H1 (cell line): ENCODE data around the gene LRP1. TPM values are rescaled to one million over a fixed set of nuclear protein-coding genes. Genes with fewer than 3 reads are reported as not detected.
A peak's percentile ranks its signal among the peaks of the same experiment; 100 is the strongest.

Experiments used
- CTCF ChIA-PET: fragments of 300-600 bp; sonication (Branson Sonifier 250); formaldehyde crosslinking; loops from one replicate; lab custom pipeline; 2021; ENCODE audit not compliant: partially characterized antibody; lab: Charles Lee
- POLR2A ChIA-PET: fragments of 300-600 bp; sonication (Branson Sonifier 250); formaldehyde crosslinking; loops from one replicate; lab custom pipeline; 2021; ENCODE audit warnings: inconsistent platforms; ENCODE audit not compliant: partially characterized antibody; lab: Charles Lee
- DNase-seq, 2 experiments: peaks; one replicate each; pipeline versions ENCODE4 v3.0.0 to v3.0.0-alpha.2; 2010 to 2022; ENCODE audit warnings: low spot score in 2 of 2, low read depth in 1 of 2, mixed read lengths in 1 of 2
- FAIRE-seq: peaks from 2 replicates; lab custom pipeline; 2011; peaks lifted over from hg19 to GRCh38; lab: Jason Lieb, UNC
- H2AFZ ChIP-seq: 2 replicates; pipeline ENCODE4 v1.8.1; 2012; ENCODE audit warnings: low read length, inconsistent platforms
- H2AK5ac ChIP-seq: 2 replicates; pipeline ENCODE4 v1.6.1; 2013; ENCODE audit warnings: low read depth, low read length
- H2BK120ac ChIP-seq: replicated peaks from 2 replicates; pipeline ENCODE3; 2013; ENCODE audit warnings: low read depth, low read length, inconsistent platforms
- H2BK12ac ChIP-seq: 2 replicates; pipeline ENCODE4 v1.6.1; 2013; ENCODE audit warnings: low read depth, low read length
- H2BK15ac ChIP-seq: 2 replicates; pipeline ENCODE4 v1.6.1; 2013; ENCODE audit warnings: low read length
- H2BK20ac ChIP-seq: 2 replicates; pipeline ENCODE4 v1.6.1; 2013; ENCODE audit warnings: low read length
- H2BK5ac ChIP-seq: 2 replicates; pipeline ENCODE4 v1.6.1; 2013; ENCODE audit warnings: low read depth, low read length
- H3K14ac ChIP-seq: 2 replicates; pipeline ENCODE4 v1.6.1; 2013; ENCODE audit warnings: inconsistent platforms; ENCODE audit not compliant: insufficient read length
- H3K18ac ChIP-seq: 2 replicates; pipeline ENCODE4 v1.6.1; 2013; ENCODE audit warnings: low read length; ENCODE audit errors: extremely low read depth
- H3K23ac ChIP-seq: 2 replicates; pipeline ENCODE4 v1.6.1; 2013; ENCODE audit warnings: inconsistent platforms; ENCODE audit not compliant: insufficient read length
- H3K23me2 ChIP-seq: 2 replicates; pipeline ENCODE4 v1.6.1; 2013; ENCODE audit warnings: low read depth, low read length
- H3K27ac ChIP-seq: 2 replicates; pipeline ENCODE4 v1.6.1; 2011; ENCODE audit warnings: low read depth, low read length, inconsistent platforms
- H3K27me3 ChIP-seq, 4 experiments: replicated peaks in 1 of 4; 1 replicate in 1 of 4; 2 replicates in 3 of 4; pipeline versions ENCODE4 v1.6.1 to v1.8.1; 2011 to 2013; ENCODE audit warnings: low read length in 3 of 4, mild to moderate bottlenecking in 3 of 4, inconsistent platforms in 2 of 4, mixed read lengths in 2 of 4, moderate library complexity in 1 of 4; ENCODE audit not compliant: control insufficient read depth in 3 of 4, insufficient read depth in 3 of 4; ENCODE audit errors: extremely low read depth in 1 of 4
- H3K36me3 ChIP-seq, 4 experiments: 2 replicates each; pipeline versions ENCODE4 v1.6.1 to v1.8.1; 2011 to 2013; ENCODE audit warnings: mild to moderate bottlenecking in 4 of 4, low read length in 3 of 4, moderate library complexity in 2 of 4, control low read depth in 1 of 4, inconsistent platforms in 1 of 4; ENCODE audit not compliant: insufficient read depth in 4 of 4, control insufficient read depth in 2 of 4
- H3K4ac ChIP-seq: replicated peaks from 2 replicates; pipeline ENCODE3; 2013; ENCODE audit warnings: low read length, low read depth, mixed read lengths, inconsistent platforms; ENCODE audit not compliant: insufficient read length
- H3K4me1 ChIP-seq, 4 experiments: replicated peaks in 1 of 4; 1 replicate in 1 of 4; 2 replicates in 3 of 4; pipeline versions ENCODE4 v1.6.1 to v1.8.1; 2011 to 2013; ENCODE audit warnings: low read length in 3 of 4, inconsistent platforms in 2 of 4, mixed read lengths in 1 of 4; ENCODE audit not compliant: insufficient read depth in 4 of 4, control insufficient read depth in 3 of 4
- H3K4me2 ChIP-seq, 2 experiments: 2 replicates each; pipeline versions ENCODE4 v1.6.1 to v1.8.1; 2011 to 2013; ENCODE audit warnings: low read depth in 2 of 2, low read length in 2 of 2, control low read depth in 1 of 2, inconsistent platforms in 1 of 2, mild to moderate bottlenecking in 1 of 2; ENCODE audit not compliant: insufficient read depth in 1 of 2
- H3K4me3 ChIP-seq, 4 experiments: fragments of 200-600, 300-600 bp in 1 of 4; sonication (generic), shearing (Covaris generic), sonication (Bioruptor Twin) in 1 of 4; 2 replicates each; pipeline versions ENCODE4 v1.5.1 to v1.8.1; 2011 to 2016; ENCODE audit warnings: low read length in 4 of 4, low read depth in 3 of 4, control low read depth in 2 of 4, inconsistent platforms in 2 of 4, mild to moderate bottlenecking in 2 of 4, mixed read lengths in 1 of 4, moderate library complexity in 1 of 4; ENCODE audit not compliant: insufficient read depth in 2 of 4; ENCODE audit errors: extremely low read depth in 1 of 4
- H3K56ac ChIP-seq: replicated peaks from 2 replicates; pipeline ENCODE3; 2013; ENCODE audit warnings: low read depth, mild to moderate bottlenecking, mixed read lengths, low read length, inconsistent platforms; ENCODE audit not compliant: insufficient read length
- H3K79me1 ChIP-seq: 2 replicates; pipeline ENCODE4 v1.6.1; 2013; ENCODE audit warnings: low read depth, low read length, control low read depth
- H3K79me2 ChIP-seq, 2 experiments: 2 replicates each; pipeline versions ENCODE4 v1.6.1 to v1.8.1; 2012 to 2013; ENCODE audit warnings: low read length in 2 of 2, mild to moderate bottlenecking in 2 of 2, inconsistent platforms in 1 of 2; ENCODE audit not compliant: insufficient read depth in 2 of 2, control insufficient read depth in 1 of 2
- H3K9ac ChIP-seq, 4 experiments: replicated peaks in 1 of 4; 1 replicate in 1 of 4; 2 replicates in 3 of 4; pipeline versions ENCODE4 v1.6.1 to v1.8.1; 2011 to 2013; ENCODE audit warnings: low read depth in 3 of 4, low read length in 3 of 4, control low read depth in 2 of 4, mild to moderate bottlenecking in 2 of 4, moderate library complexity in 2 of 4, inconsistent platforms in 1 of 4; ENCODE audit errors: extremely low read depth in 1 of 4
- H3K9me3 ChIP-seq, 2 experiments: 2 replicates each; pipeline versions ENCODE4 v1.6.1 to v1.8.1; 2012 to 2013; ENCODE audit warnings: mild to moderate bottlenecking in 2 of 2, moderate library complexity in 2 of 2, control low read depth in 1 of 2, inconsistent platforms in 1 of 2, low read depth in 1 of 2, low read length in 1 of 2, mixed read lengths in 1 of 2; ENCODE audit not compliant: insufficient read depth in 2 of 2
- H4K20me1 ChIP-seq, 2 experiments: replicated peaks in 1 of 2; 2 replicates each; pipeline versions ENCODE3 to v1.8.1; 2011 to 2013; ENCODE audit warnings: inconsistent platforms in 2 of 2, low read length in 2 of 2, mild to moderate bottlenecking in 1 of 2; ENCODE audit not compliant: insufficient read depth in 2 of 2, control insufficient read depth in 1 of 2
- H4K5ac ChIP-seq: 2 replicates; pipeline ENCODE4 v1.6.1; 2013; ENCODE audit warnings: low read length, low read depth, mixed read lengths, inconsistent platforms; ENCODE audit not compliant: insufficient read length
- H4K8ac ChIP-seq: 2 replicates; pipeline ENCODE4 v1.8.0; 2013; ENCODE audit warnings: mild to moderate bottlenecking, moderate library complexity, low read length, inconsistent platforms; ENCODE audit not compliant: insufficient read depth; ENCODE audit errors: extremely low read depth
- H4K91ac ChIP-seq: replicated peaks from 2 replicates; pipeline ENCODE3; 2013; ENCODE audit warnings: low read length, mixed read lengths, inconsistent platforms; ENCODE audit not compliant: insufficient read length
- CREB1 ChIP-seq: IDR thresholded peaks from 2 replicates; pipeline ENCODE4 v1.6.1; 2012; ENCODE audit warnings: inconsistent platforms
- EP300 ChIP-seq, 2 experiments: IDR thresholded peaks; 1 replicate in 1 of 2; 2 replicates in 1 of 2; pipeline ENCODE4 v1.6.1; 2011 to 2012; ENCODE audit warnings: low read depth in 2 of 2, low read length in 2 of 2, mild to moderate bottlenecking in 2 of 2, borderline replicate concordance in 1 of 2, inconsistent platforms in 1 of 2, moderate library complexity in 1 of 2
- GABPA ChIP-seq: IDR thresholded peaks from 2 replicates; pipeline ENCODE4 v1.6.1; 2011; ENCODE audit warnings: mild to moderate bottlenecking, low read length, moderate library complexity, borderline replicate concordance; ENCODE audit not compliant: insufficient read depth
- KDM4A ChIP-seq: IDR thresholded peaks from one replicate; pipeline ENCODE4 v1.7.1; 2012; ENCODE audit warnings: low read depth, mild to moderate bottlenecking, moderate library complexity, low read length, inconsistent platforms; ENCODE audit not compliant: severe bottlenecking
- NRF1 ChIP-seq: IDR thresholded peaks from 2 replicates; pipeline ENCODE4 v1.6.1; 2011; ENCODE audit warnings: mild to moderate bottlenecking, low read depth, low read length, improper control_type of control experiment
- POLR2AphosphoS5 ChIP-seq: IDR thresholded peaks from 2 replicates; pipeline ENCODE4 v1.6.1; 2011; ENCODE audit warnings: low read depth, low read length
- TAF1 ChIP-seq: IDR thresholded peaks from 2 replicates; pipeline ENCODE4 v1.6.1; 2011; ENCODE audit warnings: mild to moderate bottlenecking, low read depth, low read length
- TEAD4 ChIP-seq: IDR thresholded peaks from 2 replicates; pipeline ENCODE4 v1.6.1; 2012; ENCODE audit warnings: low read depth, low read length, inconsistent platforms, mixed read lengths
- WGBS, 2 experiments: shearing (Covaris generic) in 1 of 2; methylation state at CpG; one replicate each; pipeline versions ENCODE4 v1.1.6 to v1.1.7; 2013 to 2015; ENCODE audit warnings: low lambda C conversion rate in 2 of 2, mixed read lengths in 2 of 2, inconsistent platforms in 1 of 2, low coverage in 1 of 2, missing lambda C conversion rate in 1 of 2; ENCODE audit not compliant: insufficient replicate concordance in 2 of 2, insufficient coverage in 1 of 2, insufficient read length in 1 of 2; ENCODE audit errors: extremely low coverage in 1 of 2, missing lambda C conversion rate in 1 of 2; 5-methylcytosine and 5-hydroxymethylcytosine counted together
- polyA plus RNA-seq, 7 experiments: library from polyadenylated mRNA; depleted of rRNA in 3 of 7; stranded (reverse) in 5 of 7; unstranded in 2 of 7; fragments of >200 nt in 5 of 7; fragments of 200-250 nt in 2 of 7; gene quantifications; 1 replicate in 5 of 7; 2 replicates in 1 of 7; 4 replicates in 1 of 7; pipeline versions ENCODE4 v1.2.1 to v1.2.3, GENCODE V29; 2011 to 2013; ENCODE audit warnings: missing spikeins in 2 of 7, mixed read lengths in 2 of 7
- total RNA-seq: library from RNA; stranded (reverse); fragmentation: NEBNext Ultra II Directional; extraction: Animal tissue kit (Norgen Biotek cat#: 25700); gene quantifications from 2 replicates; pipeline ENCODE4 v1.2.1, GENCODE V29; 2021

Gene LRP1
- total and polyA plus RNA-seq, 2 of the 8 experiments (the other 6 are each of a cell fraction or from before 2014, with no cell fraction given) = 35.3 to 92.5 TPM

GRCh38 chr12:57094208-57095160 is 33.8 kb upstream of the LRP1 start:
- no peak for FAIRE-seq
- Histone ChIP-seq H2BK15ac (no peak overlapping the region), H4K5ac (peak overlapping the region; percentile 1), H3K14ac (no peak overlapping the region), H4K91ac (peak overlapping the region; percentile 17), H3K23me2 (peaks cover 5% of the 10 kb centered on the region; the same call in 1 of the 2 replicates), H2BK12ac (peak overlapping the region; percentile 60; the same call in 1 of the 2 replicates), H3K56ac (peak overlapping the region; percentile 49), H3K79me2 (peaks cover 0 to 16% of the 10 kb centered on the region in 2 experiments; a peak in 1 of 4 replicates), H2AFZ (no peak overlapping the region), H3K4ac (peak overlapping the region; percentile 30), H3K9me3 (no peaks in the 10 kb centered on the region), H3K9ac (peak overlapping the region in 3 of 4 experiments; percentile 25 to 50 (median 26); a peak in 5 of 7 replicates), H3K79me1 (peaks cover 4% of the 10 kb centered on the region), H2BK20ac (no peak overlapping the region), H3K4me3 (no peak overlapping the region; a peak in 1 of 8 replicates), H2BK120ac (no peak overlapping the region), H3K4me1 (peaks cover 0 to 27% (median 20%) of the 10 kb centered on the region in 4 experiments; a peak in 6 of 7 replicates), H3K27me3 (no peaks in the 10 kb centered on the region), H3K23ac (no peak overlapping the region), H3K4me2 (peak overlapping the region; percentile 53 to 64), H2AK5ac (no peak overlapping the region), H4K8ac (peak overlapping the region; percentile 42; the same call in 1 of the 2 replicates), H4K20me1 (peaks cover 4 to 11% of the 10 kb centered on the region in 2 experiments), H3K18ac (no peak overlapping the region), H2BK5ac (peak overlapping the region; percentile 87), H3K27ac (peak overlapping the region; percentile 57; the same call in 1 of the 2 replicates), H3K36me3 (peaks cover 9 to 32% (median 18%) of the 10 kb centered on the region in 4 experiments)
- 86% methylated on average over 10 of the region's 15 CpGs; no CpG with 5 or more reads in 1 of the 2 experiments for WGBS, 2 experiments
- peak; percentile 43; the same call in 1 of the 2 replicates for TF ChIP-seq TEAD4
- 0 out of 2 replicates have a peak, but pooled peaks have one; percentile 41 for TF ChIP-seq POLR2AphosphoS5
- no peak for TF ChIP-seq NRF1
- TF ChIP-seq TAF1 = peak; percentile 8; the same call in 1 of the 2 replicates
- TF ChIP-seq KDM4A = no peak
- TF ChIP-seq CREB1 = no peak
- no peak for TF ChIP-seq EP300 (IDR thresholded peaks at IDR 0.05; ENCODE audit: borderline replicate concordance in 1 of 2, low read depth in 2 of 2, low read length in 2 of 2)
- no peak for TF ChIP-seq GABPA
- CTCF ChIA-PET = interaction anchor here (0.7 to 14.0 kb wide), 21 partner anchors 12 to 183 kb away, joined by 3 to 325 read pairs (median 5); partner anchors contain the start of genes LRP1, NEMP1, STAT6 and TAC3
- POLR2A ChIA-PET = interaction anchor here (0.6 to 16.5 kb wide), 16 partner anchors 13 to 365 kb away, joined by 3 to 352 read pairs (median 4); partner anchors contain the start of genes GLI1, LRP1, NEMP1 and SHMT2
- DNase-seq = no peak
